RWPE2 (cell line): ENCODE data around the gene NECTIN4.
A peak's percentile ranks its signal among the peaks of the same experiment; 100 is the strongest.
"Not testable (repeated sequence)": the region's sequence is repeated elsewhere in the genome, so short reads cannot be mapped to it uniquely, and the experiment has no call there.

Experiments
- ATAC-seq: fragments of 200-7000 bp; cut with Tn5 transposase; 3 replicates; pipeline ENCODE4 v1.9.1; 2021; ENCODE audit warnings: low read depth
- DNase-seq: peaks from one replicate; pipeline ENCODE4 v3.0.0-alpha.2; 2020; ENCODE audit warnings: low spot score
- H3K27ac ChIP-seq: fragments of 450-650 bp; 2 replicates; pipeline ENCODE4 v1.5.1; 2017; ENCODE audit warnings: mild to moderate bottlenecking; ENCODE audit not compliant: poor library complexity, severe bottlenecking
- H3K27me3 ChIP-seq: fragments of 250-450 bp; sonication (Bioruptor Pico); 2 replicates; pipeline ENCODE4 v1.5.1; 2021; ENCODE audit warnings: mild to moderate bottlenecking, moderate library complexity; ENCODE audit not compliant: insufficient read depth, poor library complexity, severe bottlenecking
- H3K36me3 ChIP-seq: fragments of 250-450 bp; sonication (Bioruptor Pico); 2 replicates; pipeline ENCODE4 v1.5.1; 2020; ENCODE audit warnings: low read depth, mild to moderate bottlenecking, moderate library complexity
- H3K4me1 ChIP-seq: fragments of 250-450 bp; sonication (Bioruptor Pico); 2 replicates; pipeline ENCODE4 v1.5.1; 2021; ENCODE audit warnings: mild to moderate bottlenecking, moderate library complexity; ENCODE audit not compliant: insufficient read depth, poor library complexity, severe bottlenecking
- H3K4me3 ChIP-seq: fragments of 250-450 bp; sonication (Bioruptor Pico); 2 replicates; pipeline ENCODE4 v1.5.1; 2021; ENCODE audit warnings: mild to moderate bottlenecking, moderate library complexity; ENCODE audit not compliant: severe bottlenecking
- H3K9me3 ChIP-seq: fragments of 250-450 bp; sonication (Bioruptor Pico); 2 replicates; pipeline ENCODE4 v1.5.1; 2021; ENCODE audit warnings: mild to moderate bottlenecking, moderate library complexity; ENCODE audit not compliant: severe bottlenecking
- TF ChIP-seq, protein P1 (sequence below): fragments of 450-650 bp; IDR thresholded peaks from one replicate; pipeline ENCODE4 v1.5.1; 2017; ENCODE audit warnings: mild to moderate bottlenecking, moderate library complexity; ENCODE audit not compliant: poor library complexity, severe bottlenecking

NECTIN4 gene

DNA sequence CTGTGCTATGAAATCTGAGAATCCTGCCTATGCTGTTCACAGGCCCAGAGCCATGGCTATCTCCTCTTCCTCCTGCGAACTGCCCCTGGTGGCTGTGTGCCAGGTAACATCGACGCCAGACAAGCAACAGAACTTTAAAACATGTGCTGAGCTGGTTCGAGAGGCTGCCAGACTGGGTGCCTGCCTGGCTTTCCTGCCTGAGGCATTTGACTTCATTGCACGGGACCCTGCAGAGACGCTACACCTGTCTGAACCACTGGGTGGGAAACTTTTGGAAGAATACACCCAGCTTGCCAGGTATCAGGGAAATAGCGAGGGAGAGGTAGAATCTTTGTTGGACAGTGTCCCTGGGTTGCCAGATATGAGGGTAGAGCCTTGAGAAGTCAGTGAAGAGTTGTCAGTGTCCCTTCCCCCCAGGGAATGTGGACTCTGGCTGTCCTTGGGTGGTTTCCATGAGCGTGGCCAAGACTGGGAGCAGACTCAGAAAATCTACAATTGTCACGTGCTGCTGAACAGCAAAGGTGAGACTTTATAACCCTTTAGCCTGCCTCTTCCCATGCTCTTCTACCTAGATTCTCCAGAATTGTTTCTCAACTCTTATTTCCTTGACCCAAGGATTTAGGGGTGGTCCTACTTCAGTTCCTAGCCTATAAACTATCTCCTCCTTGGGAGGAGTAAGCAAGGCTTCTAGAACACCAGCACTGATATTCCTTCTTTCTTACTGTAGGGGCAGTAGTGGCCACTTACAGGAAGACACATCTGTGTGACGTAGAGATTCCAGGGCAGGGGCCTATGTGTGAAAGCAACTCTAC, 29.9 kb upstream of the NECTIN4 start:
- DNase-seq (no peak), ATAC-seq (peak; percentile 48)
- no peaks in the 10 kb centered on the region for H3K27me3 ChIP-seq
- peaks cover 68% of the 10 kb centered on the region for H3K36me3 ChIP-seq
- peaks cover 26% of the 10 kb centered on the region for H3K4me1 ChIP-seq
- peak overlapping the region; percentile 75 for H3K27ac ChIP-seq
- H3K4me3 ChIP-seq = no peak overlapping the region
- TF ChIP-seq, protein P1, sequence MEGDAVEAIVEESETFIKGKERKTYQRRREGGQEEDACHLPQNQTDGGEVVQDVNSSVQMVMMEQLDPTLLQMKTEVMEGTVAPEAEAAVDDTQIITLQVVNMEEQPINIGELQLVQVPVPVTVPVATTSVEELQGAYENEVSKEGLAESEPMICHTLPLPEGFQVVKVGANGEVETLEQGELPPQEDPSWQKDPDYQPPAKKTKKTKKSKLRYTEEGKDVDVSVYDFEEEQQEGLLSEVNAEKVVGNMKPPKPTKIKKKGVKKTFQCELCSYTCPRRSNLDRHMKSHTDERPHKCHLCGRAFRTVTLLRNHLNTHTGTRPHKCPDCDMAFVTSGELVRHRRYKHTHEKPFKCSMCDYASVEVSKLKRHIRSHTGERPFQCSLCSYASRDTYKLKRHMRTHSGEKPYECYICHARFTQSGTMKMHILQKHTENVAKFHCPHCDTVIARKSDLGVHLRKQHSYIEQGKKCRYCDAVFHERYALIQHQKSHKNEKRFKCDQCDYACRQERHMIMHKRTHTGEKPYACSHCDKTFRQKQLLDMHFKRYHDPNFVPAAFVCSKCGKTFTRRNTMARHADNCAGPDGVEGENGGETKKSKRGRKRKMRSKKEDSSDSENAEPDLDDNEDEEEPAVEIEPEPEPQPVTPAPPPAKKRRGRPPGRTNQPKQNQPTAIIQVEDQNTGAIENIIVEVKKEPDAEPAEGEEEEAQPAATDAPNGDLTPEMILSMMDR = peak; percentile 55
- H3K9me3 ChIP-seq = no peaks in the 10 kb centered on the region

DNA sequence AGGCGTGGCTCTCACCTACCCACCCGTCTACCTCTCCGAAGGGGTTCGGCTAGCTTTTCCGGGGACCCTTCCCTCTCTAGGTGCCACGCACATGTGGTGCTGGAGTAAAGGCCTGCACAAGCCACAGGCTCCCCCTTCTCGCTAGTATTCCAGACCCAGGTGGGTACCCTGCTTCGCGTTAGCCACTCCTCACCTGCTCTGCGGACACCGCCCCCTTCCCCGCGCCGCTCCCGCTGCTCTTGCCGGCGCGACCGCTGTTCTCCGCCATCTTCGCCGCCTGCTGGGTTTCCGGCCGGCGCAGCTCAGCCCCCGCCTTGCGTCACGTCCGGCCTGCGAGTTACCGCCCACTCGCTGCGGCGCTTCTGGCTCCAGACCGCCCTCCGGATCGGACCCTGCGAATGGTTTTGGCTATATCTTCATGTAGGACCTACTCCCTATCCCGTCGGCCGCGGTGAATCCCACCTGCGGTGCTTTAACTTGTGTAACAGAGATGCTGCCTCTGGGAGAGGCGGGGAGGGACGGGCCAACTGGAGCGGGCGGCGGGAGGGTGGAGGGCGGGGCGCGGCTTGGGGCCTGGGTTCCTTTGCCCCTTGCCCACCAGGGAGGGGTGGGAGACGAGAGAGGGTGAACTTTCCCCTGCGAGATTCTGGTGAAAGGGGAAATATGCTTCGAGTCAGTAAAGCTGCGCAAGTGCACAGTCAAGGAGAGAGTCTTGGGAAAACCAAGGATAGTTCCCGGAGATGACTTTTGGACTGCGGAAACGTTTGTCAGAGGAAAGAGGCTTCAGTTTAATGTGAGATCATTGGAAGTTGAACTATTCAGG, 28.6 kb upstream of the NECTIN4 start, which contains the start of the genes NIT1 and PFDN2:
NIT1 (plus strand) TSS at position 347 of the 823 bp plus-strand sequence; CDS start at position 419, 72 bp downstream.
PFDN2 (minus strand) TSS at position 279 of the 823 bp plus-strand sequence; CDS start at position 268, 11 bp downstream.
- ATAC-seq (peak; percentile 65), DNase-seq (peak; percentile 79)
- no peaks in the 10 kb centered on the region for H3K9me3 ChIP-seq
- peak within 1 kb of the TSS; percentile 75 for H3K27ac ChIP-seq
- H3K4me3 ChIP-seq = peak within 1 kb of the TSS; percentile 80
- TF ChIP-seq, protein P1 = no peak
- peaks cover 26% of the 10 kb centered on the region for H3K4me1 ChIP-seq
- peaks cover 69% of the 10 kb centered on the region for H3K36me3 ChIP-seq
- no peaks in the 10 kb centered on the region for H3K27me3 ChIP-seq

DNA sequence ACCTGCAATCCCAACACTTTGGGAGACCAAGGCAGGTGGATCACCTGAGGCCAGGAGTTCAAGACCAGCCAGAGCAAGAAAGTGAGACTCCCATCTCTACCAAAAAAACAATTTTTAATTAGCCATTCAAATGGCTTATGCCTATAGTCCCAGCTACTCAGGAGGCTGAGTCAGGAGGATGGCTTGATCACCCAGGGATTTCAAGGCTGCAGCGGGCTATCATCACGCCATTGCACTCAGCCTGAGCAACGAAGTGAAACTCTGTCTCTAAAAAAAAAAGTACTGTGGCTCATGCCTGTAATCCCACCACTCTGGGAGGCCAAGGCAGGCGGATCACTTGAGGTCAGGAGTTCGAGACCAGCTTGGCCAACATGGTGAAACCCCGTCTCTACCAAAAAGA, 26.6 kb upstream of the NECTIN4 start:
- Histone ChIP-seq H3K27ac (peak overlapping the region; percentile 75), H3K36me3 (peaks cover 60% of the 10 kb centered on the region), H3K4me1 (peaks cover 26% of the 10 kb centered on the region)
- not testable (repeated sequence) for H3K27me3 ChIP-seq, ATAC-seq, DNase-seq, H3K9me3 ChIP-seq, H3K4me3 ChIP-seq

DNA sequence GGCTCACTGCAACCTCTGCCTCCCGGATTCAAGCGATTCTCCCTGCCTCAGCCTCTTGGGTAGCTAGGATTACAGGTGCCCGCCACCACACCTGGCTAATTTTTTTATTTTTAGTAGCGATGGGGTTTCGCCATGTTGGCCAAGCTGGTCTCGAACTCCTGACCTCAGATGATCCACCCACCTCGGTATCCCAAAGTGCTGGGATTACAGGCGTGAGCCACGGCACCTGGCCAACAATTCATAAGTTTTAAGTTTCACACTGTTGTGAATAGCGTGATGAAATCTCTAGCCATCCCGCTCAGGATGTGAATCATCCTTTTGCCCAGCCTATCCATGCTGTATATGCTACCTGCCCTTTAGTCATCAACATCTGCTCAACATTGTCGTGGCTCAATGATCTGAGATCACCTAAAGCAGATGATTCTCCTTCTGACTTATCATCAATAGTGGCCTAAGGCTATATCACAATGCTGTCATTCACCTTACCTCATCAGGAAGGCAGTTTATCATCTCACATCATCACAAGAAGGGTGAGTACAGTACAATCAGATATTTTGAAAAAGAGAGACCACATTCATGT, 25.9 kb upstream of the NECTIN4 start:
- DNase-seq (peak; percentile 87), ATAC-seq (peak; percentile 78)
- TF ChIP-seq, protein P1 = no peak
- Histone ChIP-seq H3K27me3 (no peaks in the 10 kb centered on the region), H3K9me3 (no peaks in the 10 kb centered on the region), H3K27ac (peak overlapping the region; percentile 75), H3K36me3 (peaks cover 56% of the 10 kb centered on the region), H3K4me1 (peaks cover 26% of the 10 kb centered on the region), H3K4me3 (no peak overlapping the region)

DNA sequence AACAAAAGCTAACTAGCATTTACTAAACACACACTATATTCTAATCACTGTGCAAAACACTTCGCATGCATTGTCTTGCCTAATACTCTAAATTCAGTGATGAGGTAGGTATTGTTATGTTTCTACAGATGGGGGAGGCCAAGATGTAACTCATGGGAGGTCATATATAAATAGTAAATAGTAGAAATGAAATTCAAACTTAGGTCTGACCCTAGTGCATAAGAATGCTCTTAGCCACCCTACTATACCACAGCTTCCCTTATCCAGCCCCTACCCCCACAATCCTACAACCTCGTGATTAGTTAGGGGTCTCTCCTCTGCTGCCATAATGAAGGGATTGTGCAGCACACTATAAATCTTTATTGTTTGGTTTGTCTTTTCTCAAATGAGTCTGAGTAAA, 25.2 kb upstream of the NECTIN4 start:
- TF ChIP-seq, protein P1 = no peak
- peaks cover 26% of the 10 kb centered on the region for H3K4me1 ChIP-seq
- H3K9me3 ChIP-seq = no peaks in the 10 kb centered on the region
- H3K36me3 ChIP-seq = peaks cover 56% of the 10 kb centered on the region
- H3K27ac ChIP-seq = peak overlapping the region; percentile 75
- ATAC-seq (no peak), DNase-seq (no peak)
- H3K27me3 ChIP-seq = no peaks in the 10 kb centered on the region
- no peak overlapping the region for H3K4me3 ChIP-seq
